SK-N-SH (cell line): ENCODE data around the gene FBXL2. TPM values are rescaled to one million over a fixed set of nuclear protein-coding genes. Genes with fewer than 3 reads are reported as not detected.

Source experiments
- CTCF ChIA-PET: fragments of 300-600, 350-600 bp; formaldehyde crosslinking; extraction: SDS; loops from one replicate; lab custom pipeline; 2021; lab: Yijun Ruan, JAX
- POLR2A ChIA-PET: fragments of 350-600 bp; sonication (Branson Sonifier 250); formaldehyde crosslinking; extraction: SDS; loops from one replicate; lab custom pipeline; 2020; ENCODE audit warnings: antibody characterized with exemption, inconsistent platforms; lab: Yijun Ruan, JAX
- DNase-seq: peaks from one replicate; pipeline ENCODE4 v3.0.0; 2012
- H2AFZ ChIP-seq: fragments of 200-600 bp; sonication (generic); 2 replicates; pipeline ENCODE4 v1.8.1; 2016; ENCODE audit warnings: antibody characterized with exemption, mild to moderate bottlenecking, low read depth
- H3F3A ChIP-seq: fragments of 200-600 bp; sonication (generic); replicated peaks from 2 replicates; pipeline ENCODE3; 2016; ENCODE audit warnings: antibody characterized with exemption, mild to moderate bottlenecking; ENCODE audit not compliant: insufficient read depth
- H3K27ac ChIP-seq, 2 experiments: fragments of 200-500 bp in 1 of 2; fragments of 200-600 bp in 1 of 2; sonication (Bioruptor generic) in 1 of 2; sonication (generic), shearing (Covaris generic) in 1 of 2; 2 replicates each; pipeline versions ENCODE4 v1.5.1 to v1.6.1; 2014 to 2016; ENCODE audit warnings: low read depth in 2 of 2, inconsistent platforms in 1 of 2, low read length in 1 of 2, mild to moderate bottlenecking in 1 of 2, mixed read lengths in 1 of 2
- H3K27me3 ChIP-seq: fragments of 200-600 bp; sonication (generic), shearing (Covaris generic); 2 replicates; pipeline ENCODE4 v1.6.1; 2016; ENCODE audit warnings: mixed run types; ENCODE audit not compliant: insufficient read depth
- H3K36me3 ChIP-seq, 2 experiments: fragments of 200-500 bp in 1 of 2; fragments of 200-600 bp in 1 of 2; sonication (Bioruptor generic) in 1 of 2; sonication (generic) in 1 of 2; replicated peaks in 1 of 2; 2 replicates each; pipeline versions ENCODE3 to v1.5.1; 2014 to 2016; ENCODE audit warnings: low read length in 1 of 2, mild to moderate bottlenecking in 1 of 2; ENCODE audit not compliant: insufficient read depth in 2 of 2, control insufficient read depth in 1 of 2
- H3K4me1 ChIP-seq, 2 experiments: fragments of 200-500 bp in 1 of 2; fragments of 200-600 bp in 1 of 2; sonication (Bioruptor generic) in 1 of 2; sonication (generic), shearing (Covaris generic) in 1 of 2; 2 replicates each; pipeline versions ENCODE4 v1.5.1 to v1.6.1; 2014 to 2016; ENCODE audit warnings: low read depth in 1 of 2, low read length in 1 of 2, mixed run types in 1 of 2; ENCODE audit not compliant: insufficient read depth in 2 of 2, control insufficient read depth in 1 of 2
- H3K4me2 ChIP-seq: fragments of 200-600 bp; sonication (generic), shearing (Covaris generic); 2 replicates; pipeline ENCODE4 v1.6.1; 2017; ENCODE audit warnings: mixed run types
- H3K4me3 ChIP-seq, 2 experiments: fragments of 200-500 bp in 1 of 2; fragments of 200-600 bp in 1 of 2; sonication (Bioruptor generic) in 1 of 2; sonication (generic), shearing (Covaris generic) in 1 of 2; 2 replicates each; pipeline versions ENCODE4 v1.5.1 to v1.8.1; 2014 to 2016; ENCODE audit warnings: low read depth in 2 of 2, inconsistent platforms in 1 of 2, low read length in 1 of 2, mild to moderate bottlenecking in 1 of 2, mixed read lengths in 1 of 2, moderate library complexity in 1 of 2
- H3K79me2 ChIP-seq: fragments of 200-600 bp; sonication (generic); 2 replicates; pipeline ENCODE4 v1.8.1; 2017; ENCODE audit warnings: mild to moderate bottlenecking; ENCODE audit not compliant: insufficient read depth
- H3K9ac ChIP-seq: fragments of 200-600 bp; sonication (generic); 2 replicates; pipeline ENCODE4 v1.6.1; 2017; ENCODE audit warnings: mixed run types
- H3K9me2 ChIP-seq: fragments of 200-600 bp; sonication (generic); 2 replicates; pipeline ENCODE4 v1.6.1; 2017; ENCODE audit warnings: mixed run types
- H3K9me3 ChIP-seq: fragments of 200-600 bp; sonication (generic); 2 replicates; pipeline ENCODE4 v1.6.1; 2017; ENCODE audit warnings: mixed run types, mild to moderate bottlenecking, moderate library complexity
- H4K20me1 ChIP-seq: fragments of 200-600 bp; sonication (generic); 2 replicates; pipeline ENCODE4 v1.6.1; 2017; ENCODE audit warnings: mild to moderate bottlenecking, mixed run types; ENCODE audit not compliant: insufficient read depth
- EP300 ChIP-seq, 2 experiments: IDR thresholded peaks; 2 replicates each; pipeline versions ENCODE4 v1.4.0 to v1.6.1; 2012; ENCODE audit warnings: borderline replicate concordance in 1 of 2, low read depth in 1 of 2, low read length in 1 of 2
- JUND ChIP-seq: IDR thresholded peaks from 2 replicates; pipeline ENCODE4 v1.4.0; 2012
- MAX ChIP-seq: IDR thresholded peaks from 2 replicates; pipeline ENCODE4 v1.4.0; 2012; ENCODE audit warnings: low read depth
- MEF2A ChIP-seq: IDR thresholded peaks from 2 replicates; pipeline ENCODE4 v1.4.0; 2012; ENCODE audit warnings: low read depth, borderline replicate concordance
- MXI1 ChIP-seq: IDR thresholded peaks from 2 replicates; pipeline ENCODE4 v1.6.1; 2012; ENCODE audit warnings: mild to moderate bottlenecking, low read depth, low read length, improper control_type of control experiment
- NFIC ChIP-seq: IDR thresholded peaks from 2 replicates; pipeline ENCODE4 v1.4.0; 2012; ENCODE audit warnings: borderline replicate concordance
- POLR2AphosphoS5 ChIP-seq: IDR thresholded peaks from 2 replicates; pipeline ENCODE4 v1.6.1; 2012; ENCODE audit warnings: low read depth, low read length
- REST ChIP-seq: IDR thresholded peaks from 2 replicates; pipeline ENCODE4 v1.6.1; 2012; ENCODE audit warnings: mild to moderate bottlenecking, low read depth, low read length, moderate library complexity
- SIN3A ChIP-seq: IDR thresholded peaks from 2 replicates; pipeline ENCODE4 v1.6.1; 2012; ENCODE audit warnings: low read depth, mild to moderate bottlenecking, low read length, moderate library complexity, borderline replicate concordance
- SMC3 ChIP-seq: IDR thresholded peaks from 2 replicates; pipeline ENCODE4 v1.6.1; 2012; ENCODE audit warnings: low read depth, low read length, improper control_type of control experiment
- USF1 ChIP-seq: IDR thresholded peaks from 2 replicates; pipeline ENCODE4 v1.4.0; 2012; ENCODE audit warnings: low read depth, borderline replicate concordance
- USF2 ChIP-seq: fragments of 150-350 bp; IDR thresholded peaks from 2 replicates; pipeline ENCODE4 v1.6.1; 2017; ENCODE audit warnings: antibody characterized with exemption, low read length, low read depth, borderline replicate concordance
- WGBS: methylation state at CpG from one replicate; pipeline ENCODE4 v1.1.6; 2017; ENCODE audit warnings: low lambda C conversion rate; 5-methylcytosine and 5-hydroxymethylcytosine counted together
- polyA plus RNA-seq, 3 experiments: library from polyadenylated mRNA; depleted of rRNA; stranded (reverse); fragments of >200 nt; gene quantifications; 2 replicates each; pipeline ENCODE4 v1.2.3, GENCODE V29; 2012

The FBXL2 gene
- 13.7 and 21.2 TPM in 2 replicates for polyA plus RNA-seq (2012; rRNA removed)
- 8.1 and 10.1 TPM in 2 replicates for polyA plus RNA-seq (2012; cell fraction: cytosol; rRNA removed)
- 56.2 and 64.5 TPM in 2 replicates for polyA plus RNA-seq (2012; cell fraction: nucleus; rRNA removed)

GRCh38 chr3:33277193-33277882, at the start of gene FBXL2:
Gene FBXL2, plus strand, starts transcription at chr3:33277442. Its CDS starts 71 bp downstream, at chr3:33277513.
- H3K4me1 ChIP-seq: peaks cover 0 to 7% of the 10 kb centered on the region in 2 experiments; a peak in 2 of 4 replicates
- H3K9me2 ChIP-seq: no peaks in the 10 kb centered on the region
- H3K79me2 ChIP-seq: peaks cover 50% of the 10 kb centered on the region
- H3K9me3 ChIP-seq: no peaks in the 10 kb centered on the region
- no peaks in the 10 kb centered on the region for H4K20me1 ChIP-seq
- POLR2A ChIA-PET: interaction anchor here (1.3 kb wide), 1 partner anchor 163 kb away, joined by 3 read pairs; the partner anchor contains the start of gene UBP1
- DNase-seq: peak; percentile 98
- TF ChIP-seq REST (no peak), NFIC (no peak), JUND (no peak), EP300 (IDR thresholded peaks at IDR 0.05; ENCODE audit: borderline replicate concordance in 1 of 2, low read depth in 1 of 2, low read length in 1 of 2) (no peak), USF1 (peak; percentile 93), MAX (0 out of 2 replicates have a peak, but pooled peaks have one; percentile 19), SMC3 (no peak), MXI1 (peak; percentile 51), USF2 (peak; percentile 68; the same call in 1 of the 2 replicates), MEF2A (no peak), POLR2AphosphoS5 (0 out of 2 replicates have a peak, but pooled peaks have one; percentile 27), SIN3A (peak; percentile 60; the same call in 1 of the 2 replicates)
- TF ChIP-seq, all 33 proteins: peak for 6
- H3K4me2 ChIP-seq: peak within 1 kb of the TSS; percentile 71
- H2AFZ ChIP-seq: peak within 1 kb of the TSS; percentile 91
- peaks cover 16% of the 10 kb centered on the region for H3F3A ChIP-seq
- H3K36me3 ChIP-seq: no peaks in the 10 kb centered on the region
- 2% methylated on average over 27 of the region's 63 CpGs for WGBS
- H3K27ac ChIP-seq: peak within 1 kb of the TSS; percentile 40 to 49; a peak in 3 of 4 replicates
- H3K4me3 ChIP-seq: peak within 1 kb of the TSS; percentile 74 to 81
- CTCF ChIA-PET: interaction anchor here (1.0 to 2.5 kb wide), 3 partner anchors 10 to 95 kb away, joined by 3 to 17 read pairs (median 5); no protein-coding TSS in a partner anchor
- H3K9ac ChIP-seq: peak within 1 kb of the TSS; percentile 80
- H3K27me3 ChIP-seq: no peaks in the 10 kb centered on the region
